Spleen (tissue), 11 donors: ENCODE measurements around the gene ANKRD17. TPM values are rescaled to one million over a fixed set of nuclear protein-coding genes. Genes with fewer than 3 reads are reported as not detected.

Experiments used
- DNase-seq: peaks from one replicate; pipeline ENCODE4 v3.0.0-alpha.2; 2020
- H3K27ac ChIP-seq, 8 donors: fragments of 200-600 bp; sonication (generic) in 7 of 8; 1 replicate in 4 of 8; 2 replicates in 4 of 8; pipeline versions ENCODE4 v1.5.0 to v1.8.0; 2016 to 2021; ENCODE audit warnings: inconsistent platforms in 4 of 8, mild to moderate bottlenecking in 4 of 8, moderate library complexity in 1 of 8
- H3K27me3 ChIP-seq, 7 donors: fragments of 200-600 bp; sonication (generic) in 6 of 7; replicated peaks in 1 of 7; 1 replicate in 4 of 7; 2 replicates in 3 of 7; pipeline versions ENCODE4 v1.5.0 to v1.8.0; 2016 to 2021; ENCODE audit warnings: inconsistent platforms in 3 of 7, mild to moderate bottlenecking in 1 of 7
- H3K36me3 ChIP-seq, 6 donors: fragments of 200-600 bp; sonication (generic) in 5 of 6; 1 replicate in 4 of 6; 2 replicates in 2 of 6; pipeline versions ENCODE4 v1.5.0 to v1.8.0; 2016 to 2021; ENCODE audit warnings: inconsistent platforms in 2 of 6
- H3K4me1 ChIP-seq, 6 donors: fragments of 200-600 bp; sonication (generic) in 5 of 6; 1 replicate in 3 of 6; 2 replicates in 3 of 6; pipeline versions ENCODE4 v1.5.0 to v1.8.0; 2016 to 2021; ENCODE audit warnings: inconsistent platforms in 3 of 6
- H3K4me3 ChIP-seq, 8 donors: fragments of 200-600 bp; sonication (generic) in 7 of 8; 1 replicate in 4 of 8; 2 replicates in 4 of 8; pipeline versions ENCODE4 v1.5.0 to v1.8.0; 2016 to 2021; ENCODE audit warnings: inconsistent platforms in 4 of 8, mild to moderate bottlenecking in 4 of 8, moderate library complexity in 2 of 8
- H3K9me3 ChIP-seq, 8 donors: fragments of 200-600 bp; sonication (generic) in 7 of 8; 1 replicate in 4 of 8; 2 replicates in 4 of 8; pipeline versions ENCODE4 v1.5.0 to v1.8.0; 2016 to 2021; ENCODE audit warnings: inconsistent platforms in 4 of 8
- POLR2A ChIP-seq, 3 donors: fragments of 450-650 bp; IDR thresholded peaks; one replicate each; pipeline ENCODE4 v1.5.1; 2017; ENCODE audit warnings: antibody characterized with exemption in 3 of 3, mild to moderate bottlenecking in 1 of 3
- POLR2AphosphoS5 ChIP-seq, 3 donors: sonication (generic); formaldehyde crosslinking; IDR thresholded peaks; one replicate each; pipeline ENCODE4 v1.5.1; 2017; ENCODE audit warnings: antibody characterized with exemption in 3 of 3
- WGBS, 5 donors: extraction: QIAGEN DNeasy Blood & Tissue Kit in 3 of 5; methylation state at CpG; one replicate each; pipeline versions ENCODE4 v1.1.5 to v1.1.7; 2013 to 2018; 5-methylcytosine and 5-hydroxymethylcytosine counted together
- intact Hi-C: fragments of 100-400 bp; cut with DNase I; formaldehyde crosslinking; loops from one replicate; pipeline ENCODE4 v1.15.0; 2023; ENCODE audit warnings: low total_unique reads
- polyA plus RNA-seq, 3 donors: library from polyadenylated mRNA; stranded (reverse); fragments of 200-250 nt; gene quantifications; one replicate each; pipeline ENCODE4 v1.2.1, GENCODE V29; 2013
- small RNA-seq, 4 donors: library from RNA; depleted of rRNA; stranded (forward); fragments of <200 nt; gene quantifications; one replicate each; pipeline ENCODE3, GENCODE V24; 2016
- total RNA-seq, 7 donors: library from RNA; depleted of rRNA in 3 of 7; stranded (reverse); fragments of >200 nt in 3 of 7; fragmentation: NEBNext Ultra II Directional in 4 of 7; extraction: Animal tissue kit (Norgen Biotek cat#: 25700) in 4 of 7; gene quantifications; one replicate each; pipeline versions ENCODE4 v1.1.0 to v1.2.1, GENCODE V29; 2016 to 2021
- TF ChIP-seq, protein P1 (sequence below), 11 experiments: fragments of 200-600 bp in 7 of 11; fragments of 450-650 bp in 4 of 11; sonication (generic) in 4 of 11; IDR thresholded peaks in 8 of 11; conservative IDR thresholded peaks in 3 of 11; 1 replicate in 7 of 11; 2 replicates in 4 of 11; pipeline versions ENCODE4 v1.4.0 to v1.8.0; 2016 to 2021; ENCODE audit warnings: antibody characterized with exemption in 11 of 11, inconsistent platforms in 4 of 11, mild to moderate bottlenecking in 1 of 11
- donor health status: healthy with polysubstance abuse.
- donor health status: DM: no; HTN: no; CAD: no; lungs with moderate emphysema.
- donor health status: DM: no; HTN: no; CAD: no.
- donor health status: Bipolar disorder and iron deficiency.
- donor health status: healthy.
- donor health status: DM: no; HTN: no; CAD: no.
- donor health status: DM: yes; HTN: yes; CAD: no.

ANKRD17 gene
- total and polyA plus RNA-seq, 10 donors, result 7.1 to 71.5 (median 60.0) TPM

DNA sequence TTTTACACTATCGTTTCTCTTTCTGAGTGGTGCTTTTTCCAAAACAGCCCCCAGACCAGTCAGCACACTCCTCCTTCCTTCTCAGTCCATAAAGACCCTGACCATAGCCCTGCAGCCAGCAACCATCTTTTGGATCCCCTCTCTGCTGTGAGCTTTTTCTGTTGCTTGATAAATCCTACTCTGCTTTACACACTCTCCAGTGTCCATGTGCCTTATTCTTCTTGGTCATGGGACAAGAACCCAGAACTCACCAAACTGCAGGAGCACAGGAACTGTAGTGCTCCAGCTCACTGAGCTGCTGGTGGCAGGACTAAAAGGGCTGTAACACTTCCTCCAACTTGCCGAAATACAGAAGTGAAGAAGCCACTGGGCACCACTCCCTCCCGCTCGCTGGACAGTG is 221.5 kb downstream of the ANKRD17 start:
- WGBS, 5 donors, result 86 to 92% (median 91%) methylated on average over 4 of the region's 4 CpGs

DNA sequence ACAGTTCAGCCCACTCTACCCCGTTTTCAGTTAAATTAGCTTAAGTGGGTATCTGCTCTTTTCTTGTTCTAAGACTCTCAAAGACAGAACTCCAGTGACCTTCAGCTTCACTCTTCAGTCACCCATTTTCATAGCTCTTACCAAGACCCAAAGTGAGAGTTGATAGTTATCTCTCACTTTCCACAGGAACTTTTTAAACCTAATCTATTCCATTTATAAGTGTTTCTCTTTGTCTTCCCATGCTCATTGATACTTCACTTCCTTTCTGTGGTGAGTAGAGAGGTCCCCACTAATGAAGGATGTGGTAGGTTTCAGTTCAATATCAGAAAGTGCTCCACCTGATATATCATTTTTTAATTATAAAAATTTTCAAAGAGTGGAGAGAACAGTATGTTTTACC is 222.5 kb downstream of the ANKRD17 start:
- Histone ChIP-seq H3K36me3 (no peaks in the 10 kb centered on the region), H3K27me3 (no peaks in the 10 kb centered on the region), H3K4me3 (no peak overlapping the region), H3K4me1 (no peaks in the 10 kb centered on the region), H3K27ac (no peak overlapping the region), H3K9me3 (peaks cover 0 to 23% (median 17%) of the 10 kb centered on the region in 8 donors)
- TF ChIP-seq POLR2A (IDR thresholded peaks at IDR 0.05) (no peak), POLR2AphosphoS5 (IDR thresholded peaks at IDR 0.05) (no peak)
- TF ChIP-seq, protein P1, sequence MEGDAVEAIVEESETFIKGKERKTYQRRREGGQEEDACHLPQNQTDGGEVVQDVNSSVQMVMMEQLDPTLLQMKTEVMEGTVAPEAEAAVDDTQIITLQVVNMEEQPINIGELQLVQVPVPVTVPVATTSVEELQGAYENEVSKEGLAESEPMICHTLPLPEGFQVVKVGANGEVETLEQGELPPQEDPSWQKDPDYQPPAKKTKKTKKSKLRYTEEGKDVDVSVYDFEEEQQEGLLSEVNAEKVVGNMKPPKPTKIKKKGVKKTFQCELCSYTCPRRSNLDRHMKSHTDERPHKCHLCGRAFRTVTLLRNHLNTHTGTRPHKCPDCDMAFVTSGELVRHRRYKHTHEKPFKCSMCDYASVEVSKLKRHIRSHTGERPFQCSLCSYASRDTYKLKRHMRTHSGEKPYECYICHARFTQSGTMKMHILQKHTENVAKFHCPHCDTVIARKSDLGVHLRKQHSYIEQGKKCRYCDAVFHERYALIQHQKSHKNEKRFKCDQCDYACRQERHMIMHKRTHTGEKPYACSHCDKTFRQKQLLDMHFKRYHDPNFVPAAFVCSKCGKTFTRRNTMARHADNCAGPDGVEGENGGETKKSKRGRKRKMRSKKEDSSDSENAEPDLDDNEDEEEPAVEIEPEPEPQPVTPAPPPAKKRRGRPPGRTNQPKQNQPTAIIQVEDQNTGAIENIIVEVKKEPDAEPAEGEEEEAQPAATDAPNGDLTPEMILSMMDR (IDR thresholded peaks at IDR 0.05 in 8 of 11, conservative IDR thresholded peaks at IDR 0.05 in 3 of 11), result no peak
- intact Hi-C loops, result no loop called here
- 76 to 88% (median 85%) methylated on average over 1 of the region's 1 CpG for WGBS, 5 donors
- DNase-seq, result no peak

More for the DNA sequence above, 221.5 kb downstream of the ANKRD17 start:
- TF ChIP-seq, protein P1 (IDR thresholded peaks at IDR 0.05 in 8 of 11, conservative IDR thresholded peaks at IDR 0.05 in 3 of 11), result no peak
- TF ChIP-seq POLR2AphosphoS5 (IDR thresholded peaks at IDR 0.05), result no peak
- TF ChIP-seq POLR2A (IDR thresholded peaks at IDR 0.05), result no peak
- H3K27ac ChIP-seq, result no peak overlapping the region
- H3K4me1 ChIP-seq, result no peaks in the 10 kb centered on the region
- no peaks in the 10 kb centered on the region for H3K36me3 ChIP-seq
- peaks cover 0 to 23% (median 17%) of the 10 kb centered on the region in 8 donors for H3K9me3 ChIP-seq
- no peaks in the 10 kb centered on the region for H3K27me3 ChIP-seq
- no peak overlapping the region for H3K4me3 ChIP-seq
- DNase-seq, result no peak
- intact Hi-C loops, result no loop called here

- WGBS, 5 donors, result 82 to 95% (median 85%) methylated on average over 2 of the region's 2 CpGs
- intact Hi-C loops, result no loop called here
- Histone ChIP-seq H3K4me1 (no peaks in the 10 kb centered on the region), H3K36me3 (no peaks in the 10 kb centered on the region), H3K27ac (no peak overlapping the region), H3K27me3 (no peaks in the 10 kb centered on the region), H3K9me3 (peaks cover 0 to 23% (median 16%) of the 10 kb centered on the region in 8 donors), H3K4me3 (no peak overlapping the region)
- no peak for DNase-seq
- no peak for TF ChIP-seq POLR2AphosphoS5 (IDR thresholded peaks at IDR 0.05)
- no peak for TF ChIP-seq POLR2A (IDR thresholded peaks at IDR 0.05)
- TF ChIP-seq, protein P1 (IDR thresholded peaks at IDR 0.05 in 8 of 11, conservative IDR thresholded peaks at IDR 0.05 in 3 of 11), result no peak
These were observed 223.7 kb downstream of the ANKRD17 start for GRCh38 chr4:73034896-73035295.

DNA sequence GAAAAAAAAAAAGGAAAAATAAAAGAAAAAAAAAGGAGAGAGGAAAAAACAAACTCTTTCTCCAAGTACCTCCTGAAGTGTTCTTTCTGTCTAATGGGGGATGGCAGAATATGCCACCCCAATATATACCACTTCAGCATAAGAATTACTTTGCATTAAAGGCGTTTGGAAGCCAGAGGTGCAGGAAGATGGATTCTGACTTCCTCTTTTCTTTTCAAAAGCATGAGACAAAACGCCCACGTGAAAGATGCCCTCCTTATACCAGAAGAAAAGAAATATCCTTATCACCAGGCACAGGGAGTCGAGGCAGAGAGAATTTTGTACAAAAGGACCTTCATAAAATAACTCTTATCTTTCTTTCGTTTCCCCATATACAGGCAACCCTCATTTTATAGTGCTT is 230.0 kb downstream of the ANKRD17 start:
- Histone ChIP-seq H3K4me1 (no peaks in the 10 kb centered on the region), H3K4me3 (no peak overlapping the region), H3K27me3 (no peaks in the 10 kb centered on the region), H3K36me3 (no peaks in the 10 kb centered on the region), H3K27ac (no peak overlapping the region), H3K9me3 (no peaks in the 10 kb centered on the region)
- 41 to 61% (median 54%) methylated on average over 5 of the region's 5 CpGs for WGBS, 5 donors
- no peak for TF ChIP-seq POLR2AphosphoS5 (IDR thresholded peaks at IDR 0.05)
- TF ChIP-seq POLR2A (IDR thresholded peaks at IDR 0.05), result no peak
- TF ChIP-seq, protein P1 (IDR thresholded peaks at IDR 0.05 in 8 of 11, conservative IDR thresholded peaks at IDR 0.05 in 3 of 11), result no peak
- intact Hi-C loops, result no loop called here
- no peak for DNase-seq

Small RNA genes lying within 50 kb of the gene (small RNA-seq; reads per million reads assigned to genes)
- gene RF00334 (0 reads per million in 4 donors), gene RNU6ATAC5P (0 reads per million in 4 donors)

Other genes starting within 250 kb of the ANKRD17 start
- 10 to 100 TPM; 12.2 to 28.3 (median 15.1) TPM for gene COX18, start 189.1 kb downstream of the ANKRD17 start, total RNA-seq
- gene COX18, start 189.1 kb downstream of the ANKRD17 start, polyA plus RNA-seq, result 10 to 100 TPM in 2 of 3 donors, 1 to 10 TPM in 1; 8.9 to 11.5 (median 10.1) TPM
- 10 to 100 TPM in 1 of 7 donors, 1 to 10 TPM in 2, under 1 TPM in 1, not detected in 3; 0.46 to 16.2 (median 1.5) TPM for gene ALB, start 145.5 kb upstream of the ANKRD17 start, total RNA-seq
- gene ALB, start 145.5 kb upstream of the ANKRD17 start, polyA plus RNA-seq, result under 1 TPM; 0.58 to 0.85 (median 0.83) TPM
- not detected for gene AFP, start 177.4 kb upstream of the ANKRD17 start, total RNA-seq
- not detected for gene AFP, start 177.4 kb upstream of the ANKRD17 start, polyA plus RNA-seq
- not detected for gene AFM, start 222.9 kb upstream of the ANKRD17 start, total RNA-seq
- not detected for gene AFM, start 222.9 kb upstream of the ANKRD17 start, polyA plus RNA-seq